ENCODE results near the gene SYN1. TPM values are rescaled to one million over a fixed set of nuclear protein-coding genes. Genes with fewer than 3 reads are reported as not detected.

The SYN1 gene
- polyA plus RNA-seq, 1 donor from 2014 or later = 4.3 TPM

- Histone ChIP-seq H3K9me3 (ENCODE audit: low read length) (no peaks in the 10 kb centered on the region), H3K9me2 (ENCODE audit: insufficient read depth, low read length) (no peaks in the 10 kb centered on the region), H3K27me3 (ENCODE audit: insufficient read depth, low read depth, low read length) (no peaks in the 10 kb centered on the region), H3K9ac (ENCODE audit: low read length) (peak overlapping the region; percentile 85), H3K4me3 (ENCODE audit: low read length) (peak overlapping the region; percentile 85), H3F3A (ENCODE audit: insufficient read depth, low read length, poor library complexity, severe bottlenecking) (no peaks in the 10 kb centered on the region), H3K4me2 (ENCODE audit: low read length) (no peak overlapping the region), H4K20me1 (ENCODE audit: insufficient read depth) (no peaks in the 10 kb centered on the region), H3K79me2 (replicated peaks; ENCODE audit: insufficient read depth, low read length) (peaks cover 2% of the 10 kb centered on the region), H3K36me3 (ENCODE audit: insufficient read depth, low read length) (no peaks in the 10 kb centered on the region), H3K27ac (ENCODE audit: low read length) (peak overlapping the region; percentile 72), H2AFZ (ENCODE audit: low read depth, low read length) (no peak overlapping the region)
- TF ChIP-seq TAF1 (IDR thresholded peaks at IDR 0.05; ENCODE audit: low read depth) (no peak), MXI1 (conservative IDR thresholded peaks at IDR 0.05; ENCODE audit: poor library complexity, severe bottlenecking) (no peak), POLR2AphosphoS5 (IDR thresholded peaks at IDR 0.05) (no peak), RAD21 (conservative IDR thresholded peaks at IDR 0.05) (no peak), CTCF (IDR thresholded peaks at IDR 0.05; ENCODE audit: poor library complexity, severe bottlenecking) (no peak), EP300 (conservative IDR thresholded peaks at IDR 0.05; ENCODE audit: poor library complexity, severe bottlenecking) (no peak), REST (IDR thresholded peaks at IDR 0.05; ENCODE audit: borderline replicate concordance) (no peak), SMC3 (conservative IDR thresholded peaks at IDR 0.05; ENCODE audit: poor library complexity) (no peak), EZH2 (IDR thresholded peaks at IDR 0.05; ENCODE audit: borderline replicate concordance, insufficient read depth, low read length, poor library complexity, severe bottlenecking) (no peak)
These were observed 30.1 kb upstream of the SYN1 start for GRCh38 chrX:47649781-47650163.

- H3K79me2 ChIP-seq (replicated peaks; ENCODE audit: insufficient read depth, low read length) = peaks cover 2% of the 10 kb centered on the region
- H3K4me3 ChIP-seq (ENCODE audit: low read length) = peak overlapping the region; percentile 85
- H3F3A ChIP-seq (ENCODE audit: insufficient read depth, low read length, poor library complexity, severe bottlenecking) = no peaks in the 10 kb centered on the region
- no peaks in the 10 kb centered on the region for H3K9me2 ChIP-seq (ENCODE audit: insufficient read depth, low read length)
- H3K27ac ChIP-seq (ENCODE audit: low read length) = peak overlapping the region; percentile 28
- H3K36me3 ChIP-seq (ENCODE audit: insufficient read depth, low read length) = no peaks in the 10 kb centered on the region
- H3K9ac ChIP-seq (ENCODE audit: low read length) = peak overlapping the region; percentile 48
- no peak overlapping the region for H3K4me2 ChIP-seq (ENCODE audit: low read length)
- no peak overlapping the region for H2AFZ ChIP-seq (ENCODE audit: low read depth, low read length)
- TF ChIP-seq SMC3 (conservative IDR thresholded peaks at IDR 0.05; ENCODE audit: poor library complexity) = no peak
- no peak for TF ChIP-seq CTCF (IDR thresholded peaks at IDR 0.05; ENCODE audit: poor library complexity, severe bottlenecking)
- no peak for TF ChIP-seq POLR2AphosphoS5 (IDR thresholded peaks at IDR 0.05)
- TF ChIP-seq EZH2 (IDR thresholded peaks at IDR 0.05; ENCODE audit: borderline replicate concordance, insufficient read depth, low read length, poor library complexity, severe bottlenecking) = no peak
- no peak for TF ChIP-seq EP300 (conservative IDR thresholded peaks at IDR 0.05; ENCODE audit: poor library complexity, severe bottlenecking)
- no peak for TF ChIP-seq REST (IDR thresholded peaks at IDR 0.05; ENCODE audit: borderline replicate concordance)
- TF ChIP-seq TAF1 (IDR thresholded peaks at IDR 0.05; ENCODE audit: low read depth) = no peak
- no peak for TF ChIP-seq RAD21 (conservative IDR thresholded peaks at IDR 0.05)
- TF ChIP-seq MXI1 (conservative IDR thresholded peaks at IDR 0.05; ENCODE audit: poor library complexity, severe bottlenecking) = no peak
- H3K9me3 ChIP-seq (ENCODE audit: low read length) = no peaks in the 10 kb centered on the region
- H3K27me3 ChIP-seq (ENCODE audit: insufficient read depth, low read depth, low read length) = no peaks in the 10 kb centered on the region
- no peaks in the 10 kb centered on the region for H4K20me1 ChIP-seq (ENCODE audit: insufficient read depth)
These were observed 29.6 kb upstream of the SYN1 start for GRCh38 chrX:47649271-47649670.
